Neuronal stem cell (in vitro differentiated cells): ENCODE data around the gene STAT3.

Experiments used
- DNase-seq: peaks from one replicate; pipeline ENCODE4 v3.0.0-alpha.2; 2013; ENCODE audit warnings: low spot score
- H2AFZ ChIP-seq: one replicate; pipeline ENCODE4 v1.6.1; 2013; ENCODE audit warnings: mild to moderate bottlenecking, low read length, inconsistent platforms
- H2AK5ac ChIP-seq: 2 replicates; pipeline ENCODE4 v1.6.1; 2013; ENCODE audit warnings: low read depth, mild to moderate bottlenecking, inconsistent platforms, low read length, moderate library complexity, mixed read lengths
- H2BK120ac ChIP-seq: 2 replicates; pipeline ENCODE4 v1.6.1; 2013; ENCODE audit warnings: low read depth, mild to moderate bottlenecking, inconsistent platforms, low read length, moderate library complexity, mixed read lengths
- H2BK12ac ChIP-seq: one replicate; pipeline ENCODE4 v1.6.1; 2013; ENCODE audit warnings: low read length, inconsistent platforms
- H2BK15ac ChIP-seq: 2 replicates; pipeline ENCODE4 v1.6.1; 2013; ENCODE audit warnings: mild to moderate bottlenecking, low read length, inconsistent platforms, mixed read lengths
- H2BK5ac ChIP-seq: one replicate; pipeline ENCODE4 v1.6.1; 2013; ENCODE audit warnings: inconsistent platforms, mild to moderate bottlenecking, low read length, moderate library complexity
- H3K14ac ChIP-seq: one replicate; pipeline ENCODE4 v1.6.1; 2013; ENCODE audit warnings: low read length, inconsistent platforms
- H3K18ac ChIP-seq: 2 replicates; pipeline ENCODE4 v1.6.1; 2013; ENCODE audit warnings: low read length, inconsistent platforms
- H3K23ac ChIP-seq: 2 replicates; pipeline ENCODE4 v1.6.1; 2013; ENCODE audit warnings: low read depth, mild to moderate bottlenecking, mixed read lengths, low read length, inconsistent platforms; ENCODE audit not compliant: poor library complexity
- H3K27ac ChIP-seq: replicated peaks from 3 replicates; pipeline ENCODE4 v1.5.1; 2013; ENCODE audit warnings: low read length, inconsistent platforms
- H3K27me3 ChIP-seq, 3 experiments: 2 replicates each; pipeline ENCODE4 v1.6.1; 2013; ENCODE audit warnings: low read length in 3 of 3, mild to moderate bottlenecking in 2 of 3, inconsistent platforms in 1 of 3, low read depth in 1 of 3, mixed read lengths in 1 of 3, moderate library complexity in 1 of 3; ENCODE audit not compliant: control insufficient read depth in 3 of 3, insufficient read depth in 3 of 3
- H3K36me3 ChIP-seq, 2 donors: replicated peaks in 1 of 2; 2 replicates each; pipeline ENCODE4 v1.6.1; 2013; ENCODE audit warnings: low read length in 2 of 2; ENCODE audit not compliant: control insufficient read depth in 2 of 2, insufficient read depth in 2 of 2
- H3K4ac ChIP-seq: 2 replicates; pipeline ENCODE4 v1.6.1; 2013; ENCODE audit warnings: inconsistent platforms, mild to moderate bottlenecking, low read length, moderate library complexity
- H3K4me1 ChIP-seq, 2 donors: 1 replicate in 1 of 2; 2 replicates in 1 of 2; pipeline ENCODE4 v1.6.1; 2013; ENCODE audit warnings: low read length in 2 of 2, low read depth in 1 of 2; ENCODE audit not compliant: control insufficient read depth in 2 of 2, insufficient read depth in 1 of 2
- H3K4me2 ChIP-seq: one replicate; pipeline ENCODE4 v1.6.1; 2013; ENCODE audit warnings: mild to moderate bottlenecking, low read length, inconsistent platforms; ENCODE audit not compliant: insufficient read depth, poor library complexity, severe bottlenecking
- H3K4me3 ChIP-seq, 2 donors: 2 replicates each; pipeline ENCODE4 v1.5.1; 2013; ENCODE audit warnings: low read length in 2 of 2, mild to moderate bottlenecking in 2 of 2, inconsistent platforms in 1 of 2, moderate library complexity in 1 of 2
- H3K79me1 ChIP-seq: one replicate; pipeline ENCODE4 v1.6.1; 2013; ENCODE audit warnings: low read depth, mild to moderate bottlenecking, inconsistent platforms, low read length, moderate library complexity
- H3K9ac ChIP-seq: one replicate; pipeline ENCODE4 v1.6.1; 2013; ENCODE audit warnings: mild to moderate bottlenecking, low read depth, low read length, inconsistent platforms; ENCODE audit not compliant: poor library complexity
- H3K9me3 ChIP-seq, 2 donors: replicated peaks in 1 of 2; 2 replicates each; pipeline versions ENCODE3 to v1.6.1; 2013; ENCODE audit warnings: low read length in 2 of 2, mild to moderate bottlenecking in 2 of 2, inconsistent platforms in 1 of 2, low read depth in 1 of 2, mixed read lengths in 1 of 2, moderate library complexity in 1 of 2; ENCODE audit not compliant: control insufficient read depth in 2 of 2, insufficient read depth in 1 of 2
- H4K8ac ChIP-seq: one replicate; pipeline ENCODE4 v1.6.1; 2013; ENCODE audit warnings: low read depth, mild to moderate bottlenecking, inconsistent platforms, low read length, moderate library complexity
- H4K91ac ChIP-seq: one replicate; pipeline ENCODE4 v1.6.1; 2013; ENCODE audit warnings: low read length, low read depth, mild to moderate bottlenecking, inconsistent platforms; ENCODE audit not compliant: poor library complexity
- WGBS, 2 donors: extraction: QIAGEN DNeasy Blood & Tissue Kit; methylation state at CpG; one replicate each; pipeline ENCODE4 v1.1.7; 2013; ENCODE audit warnings: missing lambda C conversion rate in 2 of 2, mixed read lengths in 1 of 2; ENCODE audit not compliant: insufficient read length in 2 of 2, insufficient replicate concordance in 1 of 2; ENCODE audit errors: extremely low coverage in 2 of 2; 5-methylcytosine and 5-hydroxymethylcytosine counted together

The STAT3 gene

DNA sequence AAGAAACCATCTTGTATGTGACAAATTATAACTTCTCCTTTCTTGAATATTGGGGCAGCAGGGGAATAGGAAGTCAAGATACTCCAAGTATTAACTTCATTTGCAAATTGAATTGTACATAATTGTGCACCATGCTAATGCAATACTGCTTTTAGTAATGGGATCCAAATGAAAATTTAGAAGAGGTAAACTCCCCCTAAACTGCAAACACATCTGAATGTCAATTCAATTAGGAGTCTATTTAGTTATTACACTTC, 116.5 kb downstream of the STAT3 start:
- Histone ChIP-seq H3K36me3 (peaks cover 0 to 3% of the 10 kb centered on the region in 2 donors), H3K27me3 (no peaks in the 10 kb centered on the region), H2BK5ac (no peak overlapping the region), H3K14ac (no peak overlapping the region), H3K27ac (no peak overlapping the region), H3K9me3 (no peaks in the 10 kb centered on the region), H3K4me3 (no peak overlapping the region), H2AFZ (no peak overlapping the region), H3K79me1 (no peaks in the 10 kb centered on the region), H3K4me1 (peaks cover 0 to 9% of the 10 kb centered on the region in 2 donors), H4K91ac (no peak overlapping the region), H3K23ac (no peak overlapping the region), H3K4me2 (no peak overlapping the region), H2AK5ac (no peak overlapping the region), H2BK12ac (no peak overlapping the region), H3K9ac (no peak overlapping the region), H3K18ac (no peak overlapping the region), H3K4ac (no peak overlapping the region), H2BK15ac (no peak overlapping the region), H2BK120ac (no peak overlapping the region), H4K8ac (no peak overlapping the region)
- no peak for DNase-seq

DNA sequence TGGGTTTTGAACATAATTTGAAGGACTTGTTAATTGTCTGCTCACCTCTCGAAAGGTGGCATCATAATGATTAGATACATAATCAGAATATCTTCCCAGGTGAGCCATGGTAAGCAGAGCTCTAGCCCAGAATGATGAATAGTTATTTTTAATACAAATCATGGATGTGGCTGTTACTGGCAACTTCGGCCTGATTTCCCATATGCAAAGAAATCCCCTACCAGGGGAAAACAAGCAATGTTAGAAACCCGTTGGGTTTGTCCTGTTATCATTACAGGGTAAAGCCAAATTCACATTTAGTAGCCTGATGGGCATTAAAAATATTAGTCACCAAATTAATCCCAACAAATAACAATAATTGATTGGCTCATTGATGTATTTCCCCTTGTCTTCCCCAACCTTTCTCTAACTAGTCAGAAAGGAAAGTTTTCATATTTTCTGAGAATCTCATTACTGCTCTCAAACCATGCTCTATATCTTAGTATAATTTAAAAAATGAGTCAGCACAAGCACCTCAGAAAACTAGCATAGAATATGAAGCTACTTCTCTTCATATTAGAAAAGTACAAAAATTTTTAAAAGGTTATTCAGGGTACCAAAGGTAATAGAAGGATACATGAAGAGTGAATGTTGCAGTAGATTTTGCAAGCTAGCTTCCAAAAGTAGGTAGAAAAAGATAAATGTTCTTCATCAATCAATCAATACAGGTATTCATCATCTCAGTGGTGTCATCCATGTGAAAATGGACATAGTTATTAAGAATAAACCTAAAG, 117.0 kb downstream of the STAT3 start:
- H4K8ac ChIP-seq, result no peak overlapping the region
- H3K36me3 ChIP-seq, result peaks cover 0 to 3% of the 10 kb centered on the region in 2 donors
- H3K4me1 ChIP-seq, result peaks cover 0 to 9% of the 10 kb centered on the region in 2 donors
- no peak overlapping the region for H2AK5ac ChIP-seq
- no peak overlapping the region for H3K14ac ChIP-seq
- H3K79me1 ChIP-seq, result no peaks in the 10 kb centered on the region
- H3K27ac ChIP-seq, result no peak overlapping the region
- H3K9ac ChIP-seq, result no peak overlapping the region
- no peak overlapping the region for H2BK12ac ChIP-seq
- no peaks in the 10 kb centered on the region for H3K9me3 ChIP-seq
- no peak overlapping the region for H2AFZ ChIP-seq
- no peak overlapping the region for H3K4me3 ChIP-seq
- no peak overlapping the region for H2BK120ac ChIP-seq
- no peaks in the 10 kb centered on the region for H3K27me3 ChIP-seq
- H3K4ac ChIP-seq, result no peak overlapping the region
- no peak overlapping the region for H3K4me2 ChIP-seq
- H3K18ac ChIP-seq, result no peak overlapping the region
- no peak overlapping the region for H2BK15ac ChIP-seq
- no peak overlapping the region for H2BK5ac ChIP-seq
- H3K23ac ChIP-seq, result no peak overlapping the region
- no peak overlapping the region for H4K91ac ChIP-seq
- no peak for DNase-seq
- WGBS, 2 donors, result no CpG with 5 or more reads among the region's 3 CpGs

DNA sequence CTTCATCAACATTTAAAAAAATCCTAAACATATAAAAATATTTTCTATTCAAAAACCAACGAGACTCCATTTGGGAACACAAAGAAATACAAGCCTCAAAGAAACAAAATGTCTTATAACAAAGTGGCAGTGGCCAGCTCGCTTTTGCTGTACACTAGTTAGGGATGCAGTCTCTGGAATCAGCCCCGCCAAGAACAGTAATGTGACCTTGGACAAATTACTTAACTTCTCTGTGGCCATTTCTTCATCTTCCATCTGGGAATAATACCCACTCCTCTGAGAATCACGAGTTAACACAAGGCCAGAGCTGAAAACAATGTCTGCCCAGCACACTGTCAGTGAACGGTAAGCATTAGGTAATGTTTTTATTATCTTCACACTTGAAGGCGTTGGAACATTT, 117.6 kb downstream of the STAT3 start:
- Histone ChIP-seq H4K91ac (no peak overlapping the region), H3K23ac (no peak overlapping the region), H3K27me3 (no peaks in the 10 kb centered on the region), H3K4me2 (no peak overlapping the region), H3K4me1 (peaks cover 0 to 9% of the 10 kb centered on the region in 2 donors), H2BK15ac (no peak overlapping the region), H2BK5ac (no peak overlapping the region), H3K79me1 (no peaks in the 10 kb centered on the region), H3K27ac (no peak overlapping the region), H2AFZ (no peak overlapping the region), H3K4me3 (no peak overlapping the region), H3K18ac (no peak overlapping the region), H2AK5ac (no peak overlapping the region), H2BK12ac (no peak overlapping the region), H3K9me3 (no peaks in the 10 kb centered on the region), H2BK120ac (no peak overlapping the region), H4K8ac (no peak overlapping the region), H3K9ac (no peak overlapping the region), H3K4ac (no peak overlapping the region), H3K14ac (no peak overlapping the region), H3K36me3 (peaks cover 0 to 3% of the 10 kb centered on the region in 2 donors)
- DNase-seq, result no peak
- 100% methylated on average over 1 of the region's 6 CpGs; no CpG with 5 or more reads in 1 of the 2 donors for WGBS, 2 donors

DNA sequence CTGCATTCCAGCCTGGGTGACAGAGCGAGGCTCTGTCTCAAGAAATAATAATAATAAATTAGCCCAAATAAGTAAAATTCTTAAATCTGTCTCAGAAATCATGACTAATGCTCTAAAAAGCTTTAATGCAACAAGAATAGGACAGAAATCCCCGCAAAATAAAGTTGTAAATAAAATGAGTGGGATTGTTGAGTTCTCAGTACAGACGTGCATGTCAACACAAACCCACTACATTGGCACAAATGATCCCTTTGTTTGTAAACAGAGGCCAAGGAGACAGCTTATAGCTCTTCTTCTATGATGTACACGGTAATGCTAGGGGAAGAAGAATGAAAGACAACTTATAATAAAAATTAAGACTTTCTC, 118.1 kb downstream of the STAT3 start:
- WGBS, 2 donors, result no CpG with 5 or more reads among the region's 4 CpGs
- Histone ChIP-seq H2AK5ac (no peak overlapping the region), H3K4me1 (peaks cover 0 to 9% of the 10 kb centered on the region in 2 donors), H2BK12ac (no peak overlapping the region), H4K91ac (no peak overlapping the region), H3K9ac (no peak overlapping the region), H3K36me3 (peaks cover 0 to 3% of the 10 kb centered on the region in 2 donors), H2BK120ac (no peak overlapping the region), H3K18ac (no peak overlapping the region), H3K79me1 (no peaks in the 10 kb centered on the region), H3K4me2 (no peak overlapping the region), H3K14ac (no peak overlapping the region), H3K23ac (no peak overlapping the region), H2BK5ac (no peak overlapping the region), H3K9me3 (no peaks in the 10 kb centered on the region), H3K27ac (no peak overlapping the region), H3K4me3 (no peak overlapping the region), H3K27me3 (no peaks in the 10 kb centered on the region), H3K4ac (no peak overlapping the region), H2BK15ac (no peak overlapping the region), H2AFZ (no peak overlapping the region), H4K8ac (no peak overlapping the region)
- no peak for DNase-seq
